HEK293 (cell line): ENCODE measurements around the gene PGPEP1.
A peak's percentile ranks its signal among the peaks of the same experiment; 100 is the strongest.

Source experiments
- FEZF1 ChIP-seq: fragments of 450-650 bp; formaldehyde crosslinking; IDR thresholded peaks from 2 replicates; pipeline ENCODE4 v1.5.1; 2016; ENCODE audit warnings: missing biosample characterization, missing genetic modification characterization
- GLI2 ChIP-seq: fragments of 450-650 bp; formaldehyde crosslinking; IDR thresholded peaks from 2 replicates; pipeline ENCODE4; 2017; ENCODE audit warnings: missing biosample characterization, missing genetic modification characterization, low read depth, borderline replicate concordance
- KLF9 ChIP-seq: fragments of 450-650 bp; formaldehyde crosslinking; IDR thresholded peaks from 2 replicates; pipeline ENCODE4 v1.5.1; 2016; ENCODE audit warnings: missing biosample characterization, missing genetic modification characterization, low read depth
- MZF1 ChIP-seq: fragments of 450-650 bp; formaldehyde crosslinking; IDR thresholded peaks from 2 replicates; pipeline ENCODE4 v1.5.1; 2017; ENCODE audit warnings: missing biosample characterization, missing genetic modification characterization, borderline replicate concordance
- PRDM1 ChIP-seq: fragments of 450-650 bp; formaldehyde crosslinking; IDR thresholded peaks from 2 replicates; pipeline ENCODE4; 2016; ENCODE audit warnings: missing biosample characterization, missing genetic modification characterization
- SCRT1 ChIP-seq: fragments of 450-650 bp; formaldehyde crosslinking; IDR thresholded peaks from 2 replicates; pipeline ENCODE4 v1.5.1; 2016; ENCODE audit warnings: missing biosample characterization, missing genetic modification characterization, borderline replicate concordance
- SP3 ChIP-seq: fragments of 450-650 bp; formaldehyde crosslinking; IDR thresholded peaks from 2 replicates; pipeline ENCODE4 v1.5.1; 2016; ENCODE audit warnings: missing biosample characterization, missing genetic modification characterization
- TRIM28 ChIP-seq: IDR thresholded peaks from 2 replicates; pipeline ENCODE4 v1.6.1; 2011; ENCODE audit warnings: low read length, control low read depth, borderline replicate concordance
- WT1 ChIP-seq: fragments of 450-650 bp; formaldehyde crosslinking; IDR thresholded peaks from 2 replicates; pipeline ENCODE4 v1.5.1; 2016; ENCODE audit warnings: missing biosample characterization, missing genetic modification characterization
- ZBTB17 ChIP-seq: fragments of 450-650 bp; formaldehyde crosslinking; IDR thresholded peaks from 2 replicates; pipeline ENCODE4 v1.5.1; 2016; ENCODE audit warnings: missing biosample characterization, missing genetic modification characterization
- ZNF10 ChIP-seq: fragments of 450-650 bp; formaldehyde crosslinking; IDR thresholded peaks from 2 replicates; pipeline ENCODE4 v1.5.1; 2017; ENCODE audit warnings: missing biosample characterization, missing genetic modification characterization
- ZNF132 ChIP-seq: fragments of 450-650 bp; formaldehyde crosslinking; IDR thresholded peaks from 2 replicates; pipeline ENCODE4 v1.5.1; 2017; ENCODE audit warnings: missing biosample characterization, missing genetic modification characterization, borderline replicate concordance
- ZNF140 ChIP-seq: fragments of 450-650 bp; formaldehyde crosslinking; IDR thresholded peaks from 2 replicates; pipeline ENCODE4 v1.5.1; 2016; ENCODE audit warnings: missing biosample characterization, missing genetic modification characterization
- ZNF174 ChIP-seq: fragments of 450-650 bp; formaldehyde crosslinking; IDR thresholded peaks from 2 replicates; pipeline ENCODE4 v1.5.0; 2017; ENCODE audit warnings: missing biosample characterization, mild to moderate bottlenecking, missing genetic modification characterization
- ZNF202 ChIP-seq: fragments of 450-650 bp; formaldehyde crosslinking; IDR thresholded peaks from 2 replicates; pipeline ENCODE4 v1.5.1; 2016; ENCODE audit warnings: missing biosample characterization, missing genetic modification characterization, borderline replicate concordance
- ZNF24 ChIP-seq: fragments of 450-650 bp; formaldehyde crosslinking; IDR thresholded peaks from 2 replicates; pipeline ENCODE4 v1.5.1; 2016; ENCODE audit warnings: missing biosample characterization, missing genetic modification characterization
- ZNF311 ChIP-seq: fragments of 450-650 bp; formaldehyde crosslinking; IDR thresholded peaks from 2 replicates; pipeline ENCODE4 v1.5.1; 2017; ENCODE audit warnings: missing biosample characterization, missing genetic modification characterization, borderline replicate concordance
- ZNF366 ChIP-seq: fragments of 450-650 bp; formaldehyde crosslinking; conservative IDR thresholded peaks from 2 replicates; pipeline ENCODE4 v1.5.1; 2016; ENCODE audit warnings: missing biosample characterization, missing genetic modification characterization
- ZNF626 ChIP-seq: fragments of 450-650 bp; sonication (Bioruptor Pico); formaldehyde crosslinking; IDR thresholded peaks from 2 replicates; pipeline ENCODE4 v1.5.1; 2018; ENCODE audit warnings: missing biosample characterization, missing genetic modification characterization, inconsistent platforms
- ZNF830 ChIP-seq: fragments of 450-650 bp; IDR thresholded peaks from 2 replicates; pipeline ENCODE4 v1.5.0; 2018; ENCODE audit warnings: missing biosample characterization, missing genetic modification characterization, low read depth, mild to moderate bottlenecking, moderate library complexity
- ZNF843 ChIP-seq: fragments of 450-650 bp; formaldehyde crosslinking; IDR thresholded peaks from 2 replicates; pipeline ENCODE4 v1.5.1; 2016; ENCODE audit warnings: missing biosample characterization, missing genetic modification characterization
- ZSCAN23 ChIP-seq: fragments of 450-650 bp; formaldehyde crosslinking; IDR thresholded peaks from 2 replicates; pipeline ENCODE4 v1.5.1; 2016; ENCODE audit warnings: missing biosample characterization, missing genetic modification characterization
- TF ChIP-seq, protein P1 (sequence below): fragments of 450-650 bp; formaldehyde crosslinking; IDR thresholded peaks from 2 replicates; pipeline ENCODE4 v1.5.1; 2016; ENCODE audit warnings: missing biosample characterization, missing genetic modification characterization
- TF ChIP-seq, protein P2 (sequence below): fragments of 450-650 bp; formaldehyde crosslinking; IDR thresholded peaks from 2 replicates; pipeline ENCODE4 v1.5.1; 2017; ENCODE audit warnings: missing biosample characterization, mild to moderate bottlenecking, missing genetic modification characterization, moderate library complexity
- TF ChIP-seq, protein P3 (sequence below): fragments of 450-650 bp; formaldehyde crosslinking; IDR thresholded peaks from 2 replicates; pipeline ENCODE4 v1.5.1; 2016; ENCODE audit warnings: missing biosample characterization, missing genetic modification characterization
- TF ChIP-seq, protein P4 (sequence below): fragments of 450-650 bp; formaldehyde crosslinking; IDR thresholded peaks from 2 replicates; pipeline ENCODE4 v1.5.1; 2016; ENCODE audit warnings: missing biosample characterization, missing genetic modification characterization
- TF ChIP-seq, protein P5 (sequence below): fragments of 450-650 bp; IDR thresholded peaks from 2 replicates; pipeline ENCODE4 v1.5.1; 2018; ENCODE audit warnings: missing biosample characterization, missing genetic modification characterization
- TF ChIP-seq, protein P6 (sequence below): fragments of 450-650 bp; IDR thresholded peaks from 2 replicates; pipeline ENCODE4 v1.5.1; 2018; ENCODE audit warnings: missing biosample characterization, mild to moderate bottlenecking, missing genetic modification characterization
- TF ChIP-seq, protein P7 (sequence below): fragments of 450-650 bp; formaldehyde crosslinking; IDR thresholded peaks from 2 replicates; pipeline ENCODE4 v1.5.1; 2016; ENCODE audit warnings: missing biosample characterization, missing genetic modification characterization

PGPEP1 gene

DNA sequence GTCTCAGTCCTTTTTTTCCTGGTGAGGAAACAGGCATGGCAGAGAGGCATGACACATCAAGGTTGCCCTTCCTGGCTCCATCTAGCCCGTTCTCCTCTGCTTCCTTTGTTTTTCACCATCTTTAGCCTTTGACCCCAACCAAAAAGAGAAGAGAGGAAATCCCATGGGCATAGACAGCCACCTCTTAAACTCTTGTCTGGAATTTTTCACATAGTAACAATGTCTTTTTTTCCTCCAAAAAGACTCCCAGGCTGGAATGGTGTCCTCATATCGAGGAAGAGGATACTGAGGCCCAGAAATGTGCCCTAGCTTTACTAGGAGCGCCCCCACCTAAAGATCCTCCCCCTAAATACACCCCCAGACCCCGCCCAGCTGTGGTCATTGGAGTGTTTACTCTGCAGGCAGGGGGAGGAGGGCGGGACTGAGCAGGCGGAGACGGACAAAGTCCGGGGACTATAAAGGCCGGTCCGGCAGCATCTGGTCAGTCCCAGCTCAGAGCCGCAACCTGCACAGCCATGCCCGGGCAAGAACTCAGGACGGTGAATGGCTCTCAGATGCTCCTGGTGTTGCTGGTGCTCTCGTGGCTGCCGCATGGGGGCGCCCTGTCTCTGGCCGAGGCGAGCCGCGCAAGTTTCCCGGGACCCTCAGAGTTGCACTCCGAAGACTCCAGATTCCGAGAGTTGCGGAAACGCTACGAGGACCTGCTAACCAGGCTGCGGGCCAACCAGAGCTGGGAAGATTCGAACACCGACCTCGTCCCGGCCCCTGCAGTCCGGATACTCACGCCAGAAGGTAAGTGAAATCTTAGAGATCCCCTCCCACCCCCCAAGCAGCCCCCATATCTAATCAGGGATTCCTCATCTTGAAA, 45.5 kb downstream of the PGPEP1 start, which contains the start of gene GDF15 (continued):
- TF ChIP-seq ZNF10 (tag by site-specific recombination) (no peak), SP3 (peak; percentile 79), TRIM28 (no peak), ZNF830 (tag by site-specific recombination) (no peak), ZNF311 (no peak), ZNF174 (no peak), ZNF140 (tag by site-specific recombination) (no peak), ZNF843 (tag by site-specific recombination) (no peak), ZNF202 (tag by site-specific recombination) (no peak), ZSCAN23 (tag by site-specific recombination) (no peak), FEZF1 (no peak), MZF1 (no peak), ZNF366 (no peak), PRDM1 (tag by site-specific recombination) (no peak), SCRT1 (no peak), ZNF24 (tag by site-specific recombination) (no peak), ZNF626 (tag by site-specific recombination) (no peak), WT1 (no peak), GLI2 (tag by site-specific recombination) (no peak), ZBTB17 (tag by site-specific recombination) (peak; percentile 61), KLF9 (tag by site-specific recombination) (0 out of 2 replicates have a peak, but pooled peaks have one; percentile 16), ZNF132 (tag by site-specific recombination) (no peak)
- TF ChIP-seq, protein P1, sequence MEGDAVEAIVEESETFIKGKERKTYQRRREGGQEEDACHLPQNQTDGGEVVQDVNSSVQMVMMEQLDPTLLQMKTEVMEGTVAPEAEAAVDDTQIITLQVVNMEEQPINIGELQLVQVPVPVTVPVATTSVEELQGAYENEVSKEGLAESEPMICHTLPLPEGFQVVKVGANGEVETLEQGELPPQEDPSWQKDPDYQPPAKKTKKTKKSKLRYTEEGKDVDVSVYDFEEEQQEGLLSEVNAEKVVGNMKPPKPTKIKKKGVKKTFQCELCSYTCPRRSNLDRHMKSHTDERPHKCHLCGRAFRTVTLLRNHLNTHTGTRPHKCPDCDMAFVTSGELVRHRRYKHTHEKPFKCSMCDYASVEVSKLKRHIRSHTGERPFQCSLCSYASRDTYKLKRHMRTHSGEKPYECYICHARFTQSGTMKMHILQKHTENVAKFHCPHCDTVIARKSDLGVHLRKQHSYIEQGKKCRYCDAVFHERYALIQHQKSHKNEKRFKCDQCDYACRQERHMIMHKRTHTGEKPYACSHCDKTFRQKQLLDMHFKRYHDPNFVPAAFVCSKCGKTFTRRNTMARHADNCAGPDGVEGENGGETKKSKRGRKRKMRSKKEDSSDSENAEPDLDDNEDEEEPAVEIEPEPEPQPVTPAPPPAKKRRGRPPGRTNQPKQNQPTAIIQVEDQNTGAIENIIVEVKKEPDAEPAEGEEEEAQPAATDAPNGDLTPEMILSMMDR (tag by site-specific recombination) = peak; percentile 78
- TF ChIP-seq, protein P2, sequence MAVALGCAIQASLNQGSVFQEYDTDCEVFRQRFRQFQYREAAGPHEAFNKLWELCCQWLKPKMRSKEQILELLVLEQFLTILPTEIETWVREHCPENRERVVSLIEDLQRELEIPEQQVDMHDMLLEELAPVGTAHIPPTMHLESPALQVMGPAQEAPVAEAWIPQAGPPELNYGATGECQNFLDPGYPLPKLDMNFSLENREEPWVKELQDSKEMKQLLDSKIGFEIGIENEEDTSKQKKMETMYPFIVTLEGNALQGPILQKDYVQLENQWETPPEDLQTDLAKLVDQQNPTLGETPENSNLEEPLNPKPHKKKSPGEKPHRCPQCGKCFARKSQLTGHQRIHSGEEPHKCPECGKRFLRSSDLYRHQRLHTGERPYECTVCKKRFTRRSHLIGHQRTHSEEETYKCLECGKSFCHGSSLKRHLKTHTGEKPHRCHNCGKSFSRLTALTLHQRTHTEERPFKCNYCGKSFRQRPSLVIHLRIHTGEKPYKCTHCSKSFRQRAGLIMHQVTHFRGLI (tag by site-specific recombination) = no peak
- TF ChIP-seq, protein P3, sequence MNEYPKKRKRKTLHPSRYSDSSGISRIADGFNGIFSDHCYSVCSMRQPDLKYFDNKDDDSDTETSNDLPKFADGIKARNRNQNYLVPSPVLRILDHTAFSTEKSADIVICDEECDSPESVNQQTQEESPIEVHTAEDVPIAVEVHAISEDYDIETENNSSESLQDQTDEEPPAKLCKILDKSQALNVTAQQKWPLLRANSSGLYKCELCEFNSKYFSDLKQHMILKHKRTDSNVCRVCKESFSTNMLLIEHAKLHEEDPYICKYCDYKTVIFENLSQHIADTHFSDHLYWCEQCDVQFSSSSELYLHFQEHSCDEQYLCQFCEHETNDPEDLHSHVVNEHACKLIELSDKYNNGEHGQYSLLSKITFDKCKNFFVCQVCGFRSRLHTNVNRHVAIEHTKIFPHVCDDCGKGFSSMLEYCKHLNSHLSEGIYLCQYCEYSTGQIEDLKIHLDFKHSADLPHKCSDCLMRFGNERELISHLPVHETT = no peak
- TF ChIP-seq, protein P4, sequence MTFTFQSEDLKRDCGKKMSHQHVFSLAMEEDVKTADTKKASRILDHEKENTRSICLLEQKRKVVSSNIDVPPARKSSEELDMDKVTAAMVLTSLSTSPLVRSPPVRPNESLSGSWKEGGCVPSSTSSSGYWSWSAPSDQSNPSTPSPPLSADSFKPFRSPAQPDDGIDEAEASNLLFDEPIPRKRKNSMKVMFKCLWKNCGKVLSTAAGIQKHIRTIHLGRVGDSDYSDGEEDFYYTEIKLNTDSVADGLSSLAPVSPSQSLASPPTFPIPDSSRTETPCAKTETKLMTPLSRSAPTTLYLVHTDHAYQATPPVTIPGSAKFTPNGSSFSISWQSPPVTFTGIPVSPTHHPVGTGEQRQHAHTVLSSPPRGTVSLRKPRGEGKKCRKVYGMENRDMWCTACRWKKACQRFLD (tag by site-specific recombination) = no peak
- TF ChIP-seq, protein P5, sequence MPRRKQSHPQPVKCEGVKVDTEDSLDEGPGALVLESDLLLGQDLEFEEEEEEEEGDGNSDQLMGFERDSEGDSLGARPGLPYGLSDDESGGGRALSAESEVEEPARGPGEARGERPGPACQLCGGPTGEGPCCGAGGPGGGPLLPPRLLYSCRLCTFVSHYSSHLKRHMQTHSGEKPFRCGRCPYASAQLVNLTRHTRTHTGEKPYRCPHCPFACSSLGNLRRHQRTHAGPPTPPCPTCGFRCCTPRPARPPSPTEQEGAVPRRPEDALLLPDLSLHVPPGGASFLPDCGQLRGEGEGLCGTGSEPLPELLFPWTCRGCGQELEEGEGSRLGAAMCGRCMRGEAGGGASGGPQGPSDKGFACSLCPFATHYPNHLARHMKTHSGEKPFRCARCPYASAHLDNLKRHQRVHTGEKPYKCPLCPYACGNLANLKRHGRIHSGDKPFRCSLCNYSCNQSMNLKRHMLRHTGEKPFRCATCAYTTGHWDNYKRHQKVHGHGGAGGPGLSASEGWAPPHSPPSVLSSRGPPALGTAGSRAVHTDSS = no peak
- TF ChIP-seq, protein P6, sequence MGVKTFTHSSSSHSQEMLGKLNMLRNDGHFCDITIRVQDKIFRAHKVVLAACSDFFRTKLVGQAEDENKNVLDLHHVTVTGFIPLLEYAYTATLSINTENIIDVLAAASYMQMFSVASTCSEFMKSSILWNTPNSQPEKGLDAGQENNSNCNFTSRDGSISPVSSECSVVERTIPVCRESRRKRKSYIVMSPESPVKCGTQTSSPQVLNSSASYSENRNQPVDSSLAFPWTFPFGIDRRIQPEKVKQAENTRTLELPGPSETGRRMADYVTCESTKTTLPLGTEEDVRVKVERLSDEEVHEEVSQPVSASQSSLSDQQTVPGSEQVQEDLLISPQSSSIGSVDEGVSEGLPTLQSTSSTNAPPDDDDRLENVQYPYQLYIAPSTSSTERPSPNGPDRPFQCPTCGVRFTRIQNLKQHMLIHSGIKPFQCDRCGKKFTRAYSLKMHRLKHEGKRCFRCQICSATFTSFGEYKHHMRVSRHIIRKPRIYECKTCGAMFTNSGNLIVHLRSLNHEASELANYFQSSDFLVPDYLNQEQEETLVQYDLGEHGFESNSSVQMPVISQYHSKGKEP (tag by site-specific recombination) = 0 out of 2 replicates have a peak, but pooled peaks have one; percentile 46
- TF ChIP-seq, protein P7, sequence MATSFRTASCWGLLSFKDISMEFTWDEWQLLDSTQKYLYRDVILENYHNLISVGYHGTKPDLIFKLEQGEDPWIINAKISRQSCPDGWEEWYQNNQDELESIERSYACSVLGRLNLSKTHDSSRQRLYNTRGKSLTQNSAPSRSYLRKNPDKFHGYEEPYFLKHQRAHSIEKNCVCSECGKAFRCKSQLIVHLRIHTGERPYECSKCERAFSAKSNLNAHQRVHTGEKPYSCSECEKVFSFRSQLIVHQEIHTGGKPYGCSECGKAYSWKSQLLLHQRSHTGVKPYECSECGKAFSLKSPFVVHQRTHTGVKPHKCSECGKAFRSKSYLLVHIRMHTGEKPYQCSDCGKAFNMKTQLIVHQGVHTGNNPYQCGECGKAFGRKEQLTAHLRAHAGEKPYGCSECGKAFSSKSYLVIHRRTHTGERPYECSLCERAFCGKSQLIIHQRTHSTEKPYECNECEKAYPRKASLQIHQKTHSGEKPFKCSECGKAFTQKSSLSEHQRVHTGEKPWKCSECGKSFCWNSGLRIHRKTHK (tag by site-specific recombination) = no peak
